Tibial nerve (tissue), 4 donors: ENCODE measurements around the gene LTBP1.

Source experiments
- CTCF ChIP-seq, 5 experiments: fragments of 200-600 bp in 3 of 5; fragments of 450-650 bp in 2 of 5; sonication (generic) in 3 of 5; IDR thresholded peaks; one replicate each; pipeline ENCODE4 v1.5.1; 2016 to 2019; ENCODE audit warnings: antibody characterized with exemption in 5 of 5, mild to moderate bottlenecking in 3 of 5, moderate library complexity in 2 of 5
- EP300 ChIP-seq, 2 donors: sonication (generic); formaldehyde crosslinking; IDR thresholded peaks; one replicate each; pipeline ENCODE4 v1.6.1; 2017; ENCODE audit warnings: antibody characterized with exemption in 2 of 2, mild to moderate bottlenecking in 1 of 2

GRCh38 chr2:33229646-33230045 lies 282.9 kb downstream of the LTBP1 start:
- TF ChIP-seq CTCF (IDR thresholded peaks at IDR 0.05) (no peak), EP300 (IDR thresholded peaks at IDR 0.05) (no peak)
